ENCODE data around the gene ADAMTS12. TPM values are rescaled to one million over a fixed set of nuclear protein-coding genes. Genes with fewer than 3 reads are reported as not detected.
"Not testable (repeated sequence)": the region's sequence is repeated elsewhere in the genome, so short reads cannot be mapped to it uniquely, and the experiment has no call there.

Gene ADAMTS12
- total and polyA plus RNA-seq, 2 donors = 2.5 to 28.8 TPM

DNA sequence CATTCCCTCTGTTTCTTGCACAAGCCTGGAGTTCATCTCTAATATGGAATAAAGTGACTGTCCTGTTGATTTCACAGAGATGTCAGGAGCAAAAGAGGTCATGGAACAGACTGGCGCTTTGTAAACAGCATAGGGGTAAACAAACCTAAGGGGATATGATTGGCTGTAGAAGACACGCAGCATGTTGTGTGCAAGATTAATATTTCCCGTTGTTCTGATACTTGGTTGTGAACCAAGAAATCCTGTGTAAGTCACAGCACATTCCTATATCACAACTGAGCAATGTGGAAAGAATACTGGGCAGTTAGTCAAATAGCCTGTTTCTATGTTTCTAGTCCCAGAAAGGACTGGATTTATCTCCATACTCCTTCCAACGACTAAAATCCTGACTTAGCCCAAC is 3.2 kb downstream of the ADAMTS12 start:
- H3K4me1 ChIP-seq (ENCODE audit: insufficient read depth) = no peaks in the 10 kb centered on the region
- WGBS = 27% methylated on average over 4 of the region's 4 CpGs
- H3K27ac ChIP-seq (ENCODE audit: low read depth) = no peak overlapping the region
- no peak for DNase-seq (ENCODE audit: extremely low spot score)
- no peak overlapping the region for H3K4me3 ChIP-seq (ENCODE audit: low read depth, low read length)
- H3K36me3 ChIP-seq (ENCODE audit: insufficient read depth) = no peaks in the 10 kb centered on the region

DNA sequence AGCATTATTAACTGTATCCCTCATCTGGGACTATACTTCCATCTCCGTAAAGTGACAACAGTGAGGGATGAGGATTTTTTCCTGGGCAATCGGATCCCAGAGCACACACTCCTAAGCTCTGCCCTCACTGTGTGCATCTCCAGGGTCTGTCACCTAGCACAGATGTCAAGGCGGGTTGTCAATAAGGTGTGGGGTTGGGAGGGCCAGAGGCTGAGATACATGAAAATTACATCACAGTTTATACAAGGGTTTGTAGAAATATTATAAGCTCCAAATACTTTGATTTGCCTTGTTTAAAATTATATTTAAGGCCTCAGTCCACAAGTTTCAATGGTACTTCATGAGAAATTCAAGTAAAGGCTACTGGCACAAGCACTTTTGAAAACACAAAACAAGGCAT is 4.5 kb downstream of the ADAMTS12 start:
- Histone ChIP-seq H3K36me3 (ENCODE audit: insufficient read depth) (no peaks in the 10 kb centered on the region), H3K4me1 (ENCODE audit: insufficient read depth) (no peaks in the 10 kb centered on the region), H3K4me3 (ENCODE audit: low read depth, low read length) (no peak overlapping the region), H3K27ac (ENCODE audit: low read depth) (no peak overlapping the region)
- 92% methylated on average over 3 of the region's 3 CpGs for WGBS
- DNase-seq (ENCODE audit: extremely low spot score) = no peak

- no peak overlapping the region for H3K27ac ChIP-seq (ENCODE audit: low read depth)
- WGBS = 48% methylated on average over 4 of the region's 4 CpGs
- no peaks in the 10 kb centered on the region for H3K36me3 ChIP-seq (ENCODE audit: insufficient read depth)
- no peaks in the 10 kb centered on the region for H3K4me1 ChIP-seq (ENCODE audit: insufficient read depth)
- no peak overlapping the region for H3K4me3 ChIP-seq (ENCODE audit: low read depth, low read length)
- no peak for DNase-seq (ENCODE audit: extremely low spot score)
Observed at GRCh38 chr5:33886283-33886682, 5.5 kb downstream of the ADAMTS12 start.

GRCh38 chr5:33885679-33886078 is 6.1 kb downstream of the ADAMTS12 start:
- no peak overlapping the region for H3K4me3 ChIP-seq (ENCODE audit: low read depth, low read length)
- no peaks in the 10 kb centered on the region for H3K4me1 ChIP-seq (ENCODE audit: insufficient read depth)
- DNase-seq (ENCODE audit: extremely low spot score) = no peak
- 46% methylated on average over 3 of the region's 3 CpGs for WGBS
- H3K27ac ChIP-seq (ENCODE audit: low read depth) = no peak overlapping the region
- H3K36me3 ChIP-seq (ENCODE audit: insufficient read depth) = no peaks in the 10 kb centered on the region

GRCh38 chr5:33883482-33883881 is 8.3 kb downstream of the ADAMTS12 start:
- H3K36me3 ChIP-seq (ENCODE audit: insufficient read depth) = no peaks in the 10 kb centered on the region
- WGBS = 92% methylated on average over 3 of the region's 3 CpGs
- H3K27ac ChIP-seq (ENCODE audit: low read depth) = no peak overlapping the region
- no peak overlapping the region for H3K4me3 ChIP-seq (ENCODE audit: low read depth, low read length)
- no peak for DNase-seq (ENCODE audit: extremely low spot score)
- no peaks in the 10 kb centered on the region for H3K4me1 ChIP-seq (ENCODE audit: insufficient read depth)

- Histone ChIP-seq H3K4me1 (ENCODE audit: insufficient read depth) (no peaks in the 10 kb centered on the region), H3K36me3 (ENCODE audit: insufficient read depth) (no peaks in the 10 kb centered on the region), H3K4me3 (ENCODE audit: low read depth, low read length) (no peak overlapping the region), H3K27ac (ENCODE audit: low read depth) (no peak overlapping the region)
- DNase-seq (ENCODE audit: extremely low spot score) = no peak
- 95% methylated on average over 3 of the region's 3 CpGs for WGBS
Observed at GRCh38 chr5:33880319-33880718, 11.5 kb downstream of the ADAMTS12 start.

- H3K4me1 ChIP-seq (ENCODE audit: insufficient read depth) = no peaks in the 10 kb centered on the region
- no peak overlapping the region for H3K27ac ChIP-seq (ENCODE audit: low read depth)
- DNase-seq (ENCODE audit: extremely low spot score) = no peak
- H3K36me3 ChIP-seq (ENCODE audit: insufficient read depth) = no peaks in the 10 kb centered on the region
- H3K4me3 ChIP-seq (ENCODE audit: low read depth, low read length) = no peak overlapping the region
- WGBS = 61% methylated on average over 4 of the region's 4 CpGs
Observed at GRCh38 chr5:33877449-33877848, 14.3 kb downstream of the ADAMTS12 start.

- DNase-seq (ENCODE audit: extremely low spot score) = no peak
- 96% methylated on average over 1 of the region's 1 CpG for WGBS
Observed at GRCh38 chr5:33867241-33867640, 24.5 kb downstream of the ADAMTS12 start.

DNA sequence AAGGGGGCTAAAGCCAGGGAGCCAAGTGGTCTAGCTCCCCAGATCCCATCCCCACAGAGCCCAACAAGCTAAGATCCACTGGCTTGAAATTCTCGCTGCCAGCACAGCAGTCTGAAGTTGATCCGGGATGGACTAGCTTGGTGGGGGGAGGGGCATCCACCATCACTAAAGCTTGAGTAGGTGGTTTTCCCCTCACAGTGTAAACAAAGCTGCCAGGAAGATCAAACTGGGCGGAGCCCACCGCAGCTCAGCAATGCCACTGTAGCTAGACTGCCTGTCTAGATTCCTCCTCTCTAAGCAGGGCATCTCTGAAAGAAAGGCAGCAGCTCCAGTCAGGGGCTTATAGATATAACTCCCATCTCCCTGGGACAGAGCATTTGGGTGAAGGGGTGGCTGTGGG is 32.6 kb downstream of the ADAMTS12 start:
- not testable (repeated sequence) for DNase-seq (ENCODE audit: extremely low spot score)

More at GRCh38 chr5:33867241-33867640, 24.5 kb downstream of the ADAMTS12 start:
- Histone ChIP-seq H3K27ac (ENCODE audit: low read depth) (no peak overlapping the region), H3K36me3 (ENCODE audit: insufficient read depth) (no peaks in the 10 kb centered on the region), H3K4me1 (ENCODE audit: insufficient read depth) (no peaks in the 10 kb centered on the region), H3K4me3 (ENCODE audit: low read depth, low read length) (no peak overlapping the region)

DNA sequence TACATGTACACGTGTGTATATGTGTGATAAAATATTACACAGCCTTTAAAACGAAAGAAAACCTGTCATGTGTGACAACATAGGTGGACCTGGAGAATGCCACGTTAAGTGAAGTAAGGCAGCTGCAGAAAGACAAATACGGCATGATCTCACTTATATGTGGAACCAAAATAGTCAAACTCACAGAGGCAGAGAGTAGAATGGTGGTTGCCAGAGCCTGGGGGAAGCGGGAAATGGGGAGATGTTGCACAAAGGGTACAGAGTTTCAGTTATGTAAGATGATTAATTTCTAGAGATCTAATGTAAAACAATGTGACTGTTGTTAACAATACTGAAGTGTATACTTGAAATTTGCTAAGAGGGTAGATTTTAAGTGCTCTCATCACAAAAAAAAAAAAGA is 34.8 kb downstream of the ADAMTS12 start:
- no peak overlapping the region for H3K27ac ChIP-seq (ENCODE audit: low read depth)
- no peak overlapping the region for H3K4me3 ChIP-seq (ENCODE audit: low read depth, low read length)
- 92% methylated on average over 5 of the region's 5 CpGs for WGBS
- DNase-seq (ENCODE audit: extremely low spot score) = no peak
- H3K4me1 ChIP-seq (ENCODE audit: insufficient read depth) = no peaks in the 10 kb centered on the region
- H3K36me3 ChIP-seq (ENCODE audit: insufficient read depth) = no peaks in the 10 kb centered on the region

More for the DNA sequence above, 32.6 kb downstream of the ADAMTS12 start:
- H3K4me3 ChIP-seq (ENCODE audit: low read depth, low read length); H3K4me1 ChIP-seq (ENCODE audit: insufficient read depth); H3K27ac ChIP-seq (ENCODE audit: low read depth); H3K36me3 ChIP-seq (ENCODE audit: insufficient read depth): not testable (repeated sequence)
- 56% methylated on average over 4 of the region's 4 CpGs for WGBS

- 83% methylated on average over 4 of the region's 4 CpGs for WGBS
- Histone ChIP-seq H3K4me3 (ENCODE audit: low read depth, low read length) (no peak overlapping the region), H3K27ac (ENCODE audit: low read depth) (no peak overlapping the region), H3K36me3 (ENCODE audit: insufficient read depth) (no peaks in the 10 kb centered on the region), H3K4me1 (ENCODE audit: insufficient read depth) (no peaks in the 10 kb centered on the region)
- no peak for DNase-seq (ENCODE audit: extremely low spot score)
Observed at GRCh38 chr5:33855396-33855795, 36.4 kb downstream of the ADAMTS12 start.

DNA sequence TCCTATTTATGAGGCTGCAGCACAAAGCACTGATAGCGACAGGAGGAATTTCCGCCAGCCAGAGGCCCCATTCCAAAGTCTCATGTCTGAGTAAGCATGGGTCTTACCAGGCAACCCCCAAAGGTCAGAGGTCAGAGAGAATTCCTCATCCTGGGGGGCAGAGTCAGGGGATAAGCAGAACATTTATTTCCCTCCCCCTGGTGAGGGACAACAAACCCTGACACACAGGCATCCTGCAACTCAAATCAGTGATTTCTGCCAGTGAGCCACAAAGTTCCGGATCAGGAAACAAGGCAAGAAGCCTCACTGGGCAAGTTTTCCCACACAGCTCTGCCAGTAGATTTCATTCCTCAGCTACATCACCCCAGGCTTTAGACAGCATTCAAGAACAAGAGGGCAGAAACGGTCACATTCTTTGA is 37.0 kb downstream of the ADAMTS12 start:
- no peak for DNase-seq (ENCODE audit: extremely low spot score)
- no peak overlapping the region for H3K27ac ChIP-seq (ENCODE audit: low read depth)
- H3K4me3 ChIP-seq (ENCODE audit: low read depth, low read length) = no peak overlapping the region
- no peaks in the 10 kb centered on the region for H3K4me1 ChIP-seq (ENCODE audit: insufficient read depth)
- H3K36me3 ChIP-seq (ENCODE audit: insufficient read depth) = no peaks in the 10 kb centered on the region
- WGBS = 36% methylated on average over 4 of the region's 4 CpGs

DNA sequence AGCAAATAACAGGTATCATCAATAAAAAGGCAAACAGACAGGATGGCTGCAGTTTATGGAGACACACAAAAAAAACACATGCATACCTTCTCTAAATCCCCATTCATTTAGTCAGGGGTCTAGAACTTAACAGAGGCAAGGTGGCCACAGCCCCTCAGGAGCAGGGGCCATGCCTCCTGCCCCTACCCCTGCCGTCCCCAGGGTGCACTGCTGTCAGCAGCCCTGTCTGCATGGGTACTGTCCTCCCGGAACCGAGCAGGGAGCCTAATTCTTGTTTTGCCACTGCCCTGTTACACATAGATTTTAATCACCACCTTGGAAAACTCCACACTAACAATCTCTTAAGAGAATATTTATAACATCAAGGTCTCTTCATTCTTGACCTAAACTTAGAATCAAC is 39.0 kb downstream of the ADAMTS12 start:
- Histone ChIP-seq H3K4me1 (ENCODE audit: insufficient read depth) (no peaks in the 10 kb centered on the region), H3K27ac (ENCODE audit: low read depth) (no peak overlapping the region), H3K36me3 (ENCODE audit: insufficient read depth) (no peaks in the 10 kb centered on the region), H3K4me3 (ENCODE audit: low read depth, low read length) (no peak overlapping the region)
- 56% methylated on average over 3 of the region's 3 CpGs for WGBS
- DNase-seq (ENCODE audit: extremely low spot score) = no peak

- no peak overlapping the region for H3K4me3 ChIP-seq (ENCODE audit: low read depth, low read length)
- no peak overlapping the region for H3K27ac ChIP-seq (ENCODE audit: low read depth)
- WGBS = 20% methylated on average over 5 of the region's 5 CpGs
- no peaks in the 10 kb centered on the region for H3K4me1 ChIP-seq (ENCODE audit: insufficient read depth)
- DNase-seq (ENCODE audit: extremely low spot score) = no peak
- H3K36me3 ChIP-seq (ENCODE audit: insufficient read depth) = no peaks in the 10 kb centered on the region
Observed at GRCh38 chr5:33852319-33852718, 39.5 kb downstream of the ADAMTS12 start.

- H3K27ac ChIP-seq (ENCODE audit: low read depth) = no peak overlapping the region
- no peaks in the 10 kb centered on the region for H3K36me3 ChIP-seq (ENCODE audit: insufficient read depth)
- no peak for DNase-seq (ENCODE audit: extremely low spot score)
- WGBS = 84% methylated on average over 9 of the region's 9 CpGs
- H3K4me1 ChIP-seq (ENCODE audit: insufficient read depth) = no peaks in the 10 kb centered on the region
- no peak overlapping the region for H3K4me3 ChIP-seq (ENCODE audit: low read depth, low read length)
Observed at GRCh38 chr5:33850100-33850594, 41.6 kb downstream of the ADAMTS12 start.

Measured in urinary bladder (tissue), 4 donors.